SKM-1 (cell line): ENCODE data around the gene CLDN3.
"Not testable (repeated sequence)": the region's sequence is repeated elsewhere in the genome, so short reads cannot be mapped to it uniquely, and the experiment has no call there.

Experiments used
- DNase-seq: peaks from one replicate; lab custom pipeline; 2025; ENCODE audit not compliant: unreplicated experiment; lab: John Stamatoyannopoulos, UW

Gene CLDN3

GRCh38 chr7:73770002-73770859 is at the start of gene CLDN3:
Gene CLDN3 (minus strand): TSS chr7:73770270. CDS start chr7:73770049, 221 bp downstream.
- DNase-seq, result no peak

GRCh38 chr7:73817121-73817520 is 47.1 kb upstream of the CLDN3 start:
- DNase-seq, result no peak

GRCh38 chr7:73815436-73815835 is 45.4 kb upstream of the CLDN3 start:
- no peak for DNase-seq

- DNase-seq, result no peak
Measured at GRCh38 chr7:73812996-73813395, 42.9 kb upstream of the CLDN3 start.

- DNase-seq, result peak; percentile 45
Measured at GRCh38 chr7:73811760-73812168, 41.7 kb upstream of the CLDN3 start.

- no peak for DNase-seq
Measured at GRCh38 chr7:73810998-73811360, 40.9 kb upstream of the CLDN3 start.

- no peak for DNase-seq
Measured at GRCh38 chr7:73809467-73809951, 39.4 kb upstream of the CLDN3 start.

GRCh38 chr7:73802459-73802858 is 32.4 kb upstream of the CLDN3 start:
- no peak for DNase-seq

GRCh38 chr7:73801577-73801976 is 31.5 kb upstream of the CLDN3 start:
- no peak for DNase-seq

GRCh38 chr7:73799282-73800141 is 29.4 kb upstream of the CLDN3 start:
- DNase-seq, result no peak

GRCh38 chr7:73797176-73797575 is 27.1 kb upstream of the CLDN3 start:
- DNase-seq, result not testable (repeated sequence)

- not testable (repeated sequence) for DNase-seq
Measured at GRCh38 chr7:73796656-73797055, 26.6 kb upstream of the CLDN3 start.

- not testable (repeated sequence) for DNase-seq
Measured at GRCh38 chr7:73795188-73795587, 25.1 kb upstream of the CLDN3 start.

- not testable (repeated sequence) for DNase-seq
Measured at GRCh38 chr7:73791170-73791690, 21.2 kb upstream of the CLDN3 start.

- DNase-seq, result no peak
Measured at GRCh38 chr7:73789051-73789450, 19.0 kb upstream of the CLDN3 start.

GRCh38 chr7:73787786-73788048 is 17.6 kb upstream of the CLDN3 start:
- not testable (repeated sequence) for DNase-seq

- no peak for DNase-seq
Measured at GRCh38 chr7:73786588-73786987, 16.5 kb upstream of the CLDN3 start.

- DNase-seq, result no peak
Measured at GRCh38 chr7:73779517-73779916, 9.4 kb upstream of the CLDN3 start.

GRCh38 chr7:73778801-73779389 is 8.8 kb upstream of the CLDN3 start:
- no peak for DNase-seq

GRCh38 chr7:73774923-73775322 is 4.9 kb upstream of the CLDN3 start:
- DNase-seq, result no peak

- no peak for DNase-seq
Measured at GRCh38 chr7:73773700-73774517, 3.8 kb upstream of the CLDN3 start.
